HepG2 (cell line): Measurements from ENCODE around the gene GPR107. TPM values are rescaled to one million over a fixed set of nuclear protein-coding genes. Genes with fewer than 3 reads are reported as not detected.

Experiments used
- ATAC-seq: fragments of 200-7000 bp; cut with Tn5 transposase; 3 replicates; pipeline ENCODE4 v1.9.1; 2020; ENCODE audit warnings: mild to moderate bottlenecking, moderate library complexity
- BruUV-seq: library from RNA; stranded (reverse); fragments of 400-500 nt; replicated peaks from 2 replicates; lab custom pipeline; 2021; lab: Mats Ljungman, UMichigan
- CTCF ChIA-PET: fragments of 300-600 bp; formaldehyde crosslinking; extraction: SDS; loops from one replicate; lab custom pipeline; 2021; ENCODE audit warnings: low total read pairs, inconsistent platforms, low intra/inter-chr PET ratio; lab: Yijun Ruan, JAX
- POLR2A ChIA-PET: fragments of 350-600 bp; sonication (Branson Sonifier 250); formaldehyde crosslinking; loops from one replicate; lab custom pipeline; 2020; ENCODE audit warnings: antibody characterized with exemption, inconsistent platforms; lab: Yijun Ruan, JAX
- DNase-seq: peaks from one replicate; pipeline ENCODE4 v3.0.0-alpha.2; 2015; ENCODE audit warnings: low spot score
- FAIRE-seq: peaks from 3 replicates; lab custom pipeline; 2011; peaks lifted over from hg19 to GRCh38; lab: Jason Lieb, UNC
- H2AFZ ChIP-seq: one replicate; pipeline ENCODE4 v1.6.1; 2011; ENCODE audit warnings: low read length, inconsistent platforms
- H3K27ac ChIP-seq: fragments of 300-600 bp; 3 replicates; pipeline ENCODE4 v1.8.0; 2011; ENCODE audit warnings: mixed run types, mild to moderate bottlenecking, mixed read lengths, low read length, inconsistent platforms; ENCODE audit not compliant: insufficient read depth; ENCODE audit errors: extremely low read length
- H3K27me3 ChIP-seq, 2 experiments: fragments of 200-600 bp in 1 of 2; 2 replicates in 1 of 2; 3 replicates in 1 of 2; pipeline versions ENCODE4 v1.6.0 to v1.8.0; 2011; ENCODE audit warnings: low read length in 2 of 2, mild to moderate bottlenecking in 2 of 2, moderate library complexity in 2 of 2, inconsistent platforms in 1 of 2; ENCODE audit not compliant: insufficient read depth in 2 of 2, control insufficient read depth in 1 of 2
- H3K36me3 ChIP-seq, 2 experiments: fragments of 200-600 bp in 1 of 2; replicated peaks in 1 of 2; 2 replicates in 1 of 2; 3 replicates in 1 of 2; pipeline versions ENCODE4 v1.5.1 to v1.8.0; 2011; ENCODE audit warnings: low read length in 2 of 2, inconsistent platforms in 1 of 2; ENCODE audit not compliant: insufficient read depth in 2 of 2, control insufficient read depth in 1 of 2
- H3K4me1 ChIP-seq: 2 replicates; pipeline ENCODE4 v1.5.1; 2012; ENCODE audit warnings: low read length, inconsistent platforms; ENCODE audit not compliant: insufficient read depth
- H3K4me2 ChIP-seq: 2 replicates; pipeline ENCODE4 v1.6.0; 2011; ENCODE audit warnings: low read depth, low read length, inconsistent platforms
- H3K4me3 ChIP-seq, 3 experiments: fragments of 200-600 bp in 1 of 3; sonication (generic), shearing (Covaris generic) in 1 of 3; replicated peaks in 1 of 3; 2 replicates each; pipeline ENCODE4 v1.5.1; 2011 to 2016; ENCODE audit warnings: low read length in 3 of 3, inconsistent platforms in 2 of 3, low read depth in 2 of 3, mild to moderate bottlenecking in 2 of 3, control low read depth in 1 of 3, mixed read lengths in 1 of 3; ENCODE audit not compliant: insufficient read depth in 1 of 3
- H3K79me2 ChIP-seq: one replicate; pipeline ENCODE4 v1.6.1; 2011; ENCODE audit warnings: low read length, inconsistent platforms; ENCODE audit not compliant: insufficient read depth
- H3K9ac ChIP-seq: 2 replicates; pipeline ENCODE4 v1.6.0; 2011; ENCODE audit warnings: mild to moderate bottlenecking, low read depth, low read length, inconsistent platforms; ENCODE audit not compliant: insufficient read depth
- H3K9me3 ChIP-seq: 2 replicates; pipeline ENCODE4 v1.5.1; 2012; ENCODE audit warnings: mild to moderate bottlenecking, low read length
- H4K20me1 ChIP-seq: 2 replicates; pipeline ENCODE4 v1.6.0; 2011; ENCODE audit warnings: inconsistent platforms, mild to moderate bottlenecking, low read length, moderate library complexity; ENCODE audit not compliant: insufficient read depth
- AGO1 ChIP-seq: fragments of 200-400 bp; formaldehyde crosslinking; IDR thresholded peaks from 2 replicates; pipeline ENCODE4 v1.6.1; 2017; ENCODE audit warnings: mild to moderate bottlenecking, low read depth, low read length, moderate library complexity; ENCODE audit not compliant: poor library complexity, severe bottlenecking
- ARID3A ChIP-seq: IDR thresholded peaks from 2 replicates; pipeline ENCODE4 v1.6.1; 2012; ENCODE audit warnings: low read depth, low read length, improper control_type of control experiment
- BCL6 ChIP-seq: IDR thresholded peaks from 2 replicates; pipeline ENCODE4 v1.6.1; 2016; ENCODE audit warnings: missing genetic modification reagents, missing compliant biosample characterization
- BRF2 ChIP-seq: sonication (generic); formaldehyde crosslinking; IDR thresholded peaks from 2 replicates; pipeline ENCODE4 v1.8.1; 2022; ENCODE audit warnings: mild to moderate bottlenecking, missing genetic modification reagents
- IRF2 ChIP-seq: IDR thresholded peaks from 2 replicates; pipeline ENCODE4 v1.6.1; 2018; ENCODE audit warnings: missing genetic modification reagents, missing compliant biosample characterization
- KDM5B ChIP-seq: sonication (generic); formaldehyde crosslinking; IDR thresholded peaks from 2 replicates; pipeline ENCODE4 v1.4.0; 2020; ENCODE audit warnings: missing genetic modification reagents, mild to moderate bottlenecking, borderline replicate concordance
- MAF1 ChIP-seq: sonication (generic); formaldehyde crosslinking; IDR thresholded peaks from 2 replicates; pipeline ENCODE4 v1.5.0; 2020; ENCODE audit warnings: missing genetic modification reagents, borderline replicate concordance
- MAFF ChIP-seq: IDR thresholded peaks from 2 replicates; pipeline ENCODE4 v1.6.1; 2011; ENCODE audit warnings: low read depth, low read length, improper control_type of control experiment
- MAFK ChIP-seq, 2 experiments: IDR thresholded peaks in 1 of 2; conservative IDR thresholded peaks in 1 of 2; 2 replicates each; pipeline ENCODE4 v1.6.1; 2011; ENCODE audit warnings: improper control_type of control experiment in 2 of 2, low read length in 2 of 2
- ZC3H13 ChIP-seq: sonication (generic); formaldehyde crosslinking; IDR thresholded peaks from 2 replicates; pipeline ENCODE4 v1.8.1; 2023; ENCODE audit warnings: mild to moderate bottlenecking, missing genetic modification reagents, moderate library complexity
- ZIK1 ChIP-seq: sonication (generic); formaldehyde crosslinking; IDR thresholded peaks from 2 replicates; pipeline ENCODE4 v1.5.0; 2020; ENCODE audit warnings: mild to moderate bottlenecking, low read depth, missing genetic modification reagents, borderline replicate concordance
- ZNF333 ChIP-seq: sonication (generic); formaldehyde crosslinking; IDR thresholded peaks from 2 replicates; pipeline ENCODE4 v1.4.0; 2020; ENCODE audit warnings: mild to moderate bottlenecking, missing genetic modification reagents, borderline replicate concordance
- ZNF816 ChIP-seq: sonication (generic); formaldehyde crosslinking; IDR thresholded peaks from 2 replicates; pipeline ENCODE4 v1.8.0; 2022; ENCODE audit warnings: missing genetic modification reagents, mild to moderate bottlenecking, borderline replicate concordance
- WGBS: methylation state at CpG from one replicate; pipeline ENCODE4 v1.1.6; 2017; ENCODE audit warnings: low lambda C conversion rate; 5-methylcytosine and 5-hydroxymethylcytosine counted together
- in situ Hi-C: cut with HindIII; loops from 2 replicates; pipeline ENCODE4 v1.10.0; 2017; ENCODE audit warnings: low pct_unique_long_range_greater_than_20kb; ENCODE audit not compliant: extremely low pct_ligation_motif_present
- intact Hi-C: fragments of 100-400 bp; cut with micrococcal nuclease; formaldehyde crosslinking; loops from one replicate; pipeline ENCODE4 v1.10.0; 2022; ENCODE audit not compliant: unreplicated experiment
- polyA plus RNA-seq, 8 experiments: library from polyadenylated mRNA; depleted of rRNA in 3 of 8; stranded (reverse) in 7 of 8; unstranded in 1 of 8; fragments of >200 nt; fragmentation: Illumina TruSeq in 4 of 8; extraction: Trizol in 4 of 8; gene quantifications; 2 replicates each; pipeline versions ENCODE4 v1.2.1 to v1.2.3, GENCODE V29; 2011 to 2016; ENCODE audit warnings: low read depth in 4 of 8, missing spikeins in 1 of 8, mixed read lengths in 1 of 8; ENCODE audit not compliant: insufficient read depth in 1 of 8
- total RNA-seq, 5 experiments: library from RNA; depleted of rRNA; stranded (reverse); fragments of >200 nt; fragmentation: Illumina TruSeq; extraction: Trizol; gene quantifications; 2 replicates each; pipeline ENCODE4 v1.2.3, GENCODE V29; 2016; ENCODE audit warnings: low read depth in 1 of 5

Gene GPR107
- total and polyA plus RNA-seq, 2 of the 13 experiments (the other 11 are each of a cell fraction or from before 2014, with no cell fraction given) = 22.5 to 24.4 TPM

GRCh38 chr9:130143279-130143893, 89.7 kb downstream of the GPR107 start:
- TF ChIP-seq MAFK (conservative IDR thresholded peaks at IDR 0.05 in 1 of 2, IDR thresholded peaks at IDR 0.05 in 1 of 2; ENCODE audit: low read length in 2 of 2) (peak; percentile 96 to 98), MAFF (peak; percentile 96), IRF2 (no peak), ZIK1 (no peak)
- TF ChIP-seq, all 625 proteins: peak for 2
- H3K9me3 ChIP-seq = no peaks in the 10 kb centered on the region
- 72% methylated on average over 16 of the region's 24 CpGs for WGBS
- no peak for ATAC-seq
- no peak for FAIRE-seq
- no peak overlapping the region for H2AFZ ChIP-seq
- BruUV-seq = no TSS peak
- ChIA-PET POLR2A (no interaction called here), CTCF (no interaction called here)
- H4K20me1 ChIP-seq = no peaks in the 10 kb centered on the region
- H3K9ac ChIP-seq = no peak overlapping the region
- H3K27me3 ChIP-seq = 0 out of 5 replicates have a peak, but pooled peaks cover 0 to 6% of the 10 kb centered on the region in 2 experiments
- no peak overlapping the region for H3K4me2 ChIP-seq
- DNase-seq = no peak
- H3K79me2 ChIP-seq = no peaks in the 10 kb centered on the region
- no peak overlapping the region for H3K27ac ChIP-seq
- peaks cover 10% of the 10 kb centered on the region; the same call in 1 of the 2 replicates for H3K4me1 ChIP-seq
- no peaks in the 10 kb centered on the region for H3K36me3 ChIP-seq
- in situ Hi-C loops (no loop called here), intact Hi-C loops (no loop called here)
- H3K4me3 ChIP-seq = no peak overlapping the region

- ATAC-seq (peak; percentile 39; the same call in 2 of the 3 replicates), FAIRE-seq (no peak), DNase-seq (no peak)
- intact Hi-C loops = no loop called here
- Histone ChIP-seq H2AFZ (no peak overlapping the region), H3K79me2 (no peaks in the 10 kb centered on the region), H3K9ac (no peak overlapping the region), H3K4me3 (no peak overlapping the region), H3K27ac (no peak overlapping the region), H3K36me3 (no peaks in the 10 kb centered on the region), H3K9me3 (no peaks in the 10 kb centered on the region), H3K27me3 (0 out of 5 replicates have a peak, but pooled peaks cover 0 to 6% of the 10 kb centered on the region in 2 experiments), H3K4me2 (no peak overlapping the region), H4K20me1 (no peaks in the 10 kb centered on the region), H3K4me1 (peaks cover 10% of the 10 kb centered on the region; the same call in 1 of the 2 replicates)
- WGBS = 48% methylated on average over 11 of the region's 14 CpGs
- BruUV-seq = no TSS peak
- ChIA-PET CTCF (no interaction called here), POLR2A (interaction anchor here (0.7 kb wide), 1 partner anchor 178 kb away, joined by 4 read pairs; no protein-coding TSS in a partner anchor)
- in situ Hi-C loops = no loop called here
- TF ChIP-seq ZNF816 (CRISPR knock-in tag) (no peak), ZNF333 (CRISPR knock-in tag) (no peak), BRF2 (CRISPR knock-in tag) (no peak), ARID3A (no peak), AGO1 (no peak), BCL6 (no peak), MAF1 (no peak), KDM5B (CRISPR knock-in tag) (no peak), ZC3H13 (no peak)
Observed at GRCh38 chr9:130143958-130144366, 90.3 kb downstream of the GPR107 start.
